AG20443 (cell line): Measurements from ENCODE around the gene CNGB1.
A peak's percentile ranks its signal among the peaks of the same experiment; 100 is the strongest.
"Not testable (repeated sequence)": the region's sequence is repeated elsewhere in the genome, so short reads cannot be mapped to it uniquely, and the experiment has no call there.

ENCODE experiments used
- DNase-seq: peaks from one replicate; pipeline ENCODE4 v3.0.0; 2012; ENCODE audit warnings: low spot score, mixed read lengths

CNGB1 gene

GRCh38 chr16:57886427-57886826 lies 84.5 kb downstream of the CNGB1 start:
- no peak for DNase-seq

- peak; percentile 5 for DNase-seq
Observed at GRCh38 chr16:57884655-57885133, 86.2 kb downstream of the CNGB1 start.

- DNase-seq: peak; percentile 12
Observed at GRCh38 chr16:57883953-57884654, 86.8 kb downstream of the CNGB1 start.

- no peak for DNase-seq
Observed at GRCh38 chr16:57883480-57883879, 87.4 kb downstream of the CNGB1 start.

GRCh38 chr16:57882792-57883191 lies 88.1 kb downstream of the CNGB1 start:
- peak; percentile 45 for DNase-seq

- DNase-seq: no peak
Observed at GRCh38 chr16:57882206-57882605, 88.7 kb downstream of the CNGB1 start.

- no peak for DNase-seq
Observed at GRCh38 chr16:57878586-57878985, 92.3 kb downstream of the CNGB1 start.

- no peak for DNase-seq
Observed at GRCh38 chr16:57876210-57876609, 94.7 kb downstream of the CNGB1 start.

GRCh38 chr16:57875347-57875746 lies 95.6 kb downstream of the CNGB1 start:
- DNase-seq: no peak

- no peak for DNase-seq
Observed at GRCh38 chr16:57873218-57873617, 97.7 kb downstream of the CNGB1 start.

- not testable (repeated sequence) for DNase-seq
Observed at GRCh38 chr16:57872764-57873163, 98.2 kb downstream of the CNGB1 start.

GRCh38 chr16:57871456-57871855 lies 99.5 kb downstream of the CNGB1 start:
- DNase-seq: peak; percentile 58

- DNase-seq: no peak
Observed at GRCh38 chr16:57870753-57871454, 100.0 kb downstream of the CNGB1 start.

GRCh38 chr16:57868913-57869520 lies 101.9 kb downstream of the CNGB1 start:
- DNase-seq: no peak

GRCh38 chr16:57867000-57867561 lies 103.8 kb downstream of the CNGB1 start:
- DNase-seq: no peak

- no peak for DNase-seq
Observed at GRCh38 chr16:57866529-57866918, 104.4 kb downstream of the CNGB1 start.

- DNase-seq: no peak
Observed at GRCh38 chr16:57865746-57866528, 105.0 kb downstream of the CNGB1 start.

- peak; percentile 86 for DNase-seq
Observed at GRCh38 chr16:57863434-57864160, 107.3 kb downstream of the CNGB1 start.

- DNase-seq: no peak
Observed at GRCh38 chr16:57862698-57863433, 108.1 kb downstream of the CNGB1 start.

GRCh38 chr16:57859331-57859730 lies 111.6 kb downstream of the CNGB1 start:
- no peak for DNase-seq

GRCh38 chr16:57858635-57859034 lies 112.3 kb downstream of the CNGB1 start:
- no peak for DNase-seq
